ENCODE results near the gene BBS2. TPM values are rescaled to one million over a fixed set of nuclear protein-coding genes. Genes with fewer than 3 reads are reported as not detected.

Gene BBS2
- total and polyA plus RNA-seq, 2 of the 13 experiments (the other 11 are each of a cell fraction or from before 2014, with no cell fraction given) = 59.7 to 68.3 TPM

DNA sequence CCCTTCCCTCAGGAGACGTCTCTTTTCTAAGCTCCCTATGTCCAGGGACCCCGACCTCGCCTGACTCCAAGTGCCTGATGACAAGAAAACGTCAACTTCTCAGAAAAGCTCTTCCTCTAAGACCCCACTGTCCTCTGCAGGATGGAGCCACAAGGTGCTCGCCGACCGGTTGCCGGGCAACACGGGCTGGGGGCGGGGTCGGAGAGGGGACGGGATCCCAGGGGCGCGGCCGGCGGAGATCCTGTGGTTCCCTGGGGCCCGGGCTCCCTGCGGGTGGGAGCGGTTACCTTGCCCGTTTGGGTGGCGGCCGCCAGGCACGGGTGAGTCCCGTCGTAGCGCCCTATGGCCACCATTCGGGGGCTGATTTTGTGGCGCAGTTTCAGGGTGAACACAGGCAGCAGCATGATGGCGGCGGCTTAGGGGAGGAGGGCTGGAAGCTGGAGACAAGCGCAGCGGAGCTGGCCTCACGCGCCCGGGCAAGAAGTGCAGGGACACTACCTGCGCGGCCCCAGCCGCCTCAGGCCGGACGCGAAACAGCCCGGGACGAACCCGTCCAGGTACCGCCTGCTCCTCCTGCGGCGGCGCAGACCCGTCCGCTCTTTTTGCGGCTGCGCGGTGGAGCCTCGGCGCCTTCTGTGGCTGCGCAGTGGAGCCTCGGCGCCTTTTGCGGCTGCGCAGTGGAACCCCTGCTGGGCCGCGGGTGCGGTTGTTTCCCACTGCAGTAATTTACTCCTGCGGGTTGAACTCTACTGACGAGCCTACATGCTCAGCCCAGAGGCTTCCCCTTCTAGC, at the start of gene BBS2 (continued):
- TF ChIP-seq ZFYVE20 (CRISPR knock-in tag; IDR thresholded peaks at IDR 0.05; ENCODE audit: borderline replicate concordance, low read depth) (no peak), TRIM24 (CRISPR knock-in tag; IDR thresholded peaks at IDR 0.05) (no peak), CCDC6 (CRISPR knock-in tag; IDR thresholded peaks at IDR 0.05) (no peak), ZSCAN25 (CRISPR knock-in tag; IDR thresholded peaks at IDR 0.05) (peak; percentile 78), CCAR2 (optimal IDR thresholded peaks at IDR 0.05; ENCODE audit: low read depth, low read length) (no peak), KAT7 (CRISPR knock-in tag; IDR thresholded peaks at IDR 0.05; ENCODE audit: borderline replicate concordance) (peak; percentile 63; the same call in 1 of the 2 replicates), PPARG (CRISPR knock-in tag; conservative IDR thresholded peaks at IDR 0.05) (no peak; the same call in none of the 2 replicates), SIN3B (IDR thresholded peaks at IDR 0.05; ENCODE audit: low read length) (no peak), ZNF83 (CRISPR knock-in tag; IDR thresholded peaks at IDR 0.05; ENCODE audit: borderline replicate concordance) (0 out of 2 replicates have a peak, but pooled peaks have one; percentile 76), EP300 (IDR thresholded peaks at IDR 0.05; ENCODE audit: low read depth in 2 of 2, low read length in 2 of 2) (no peak), EP300 (CRISPR knock-in tag; IDR thresholded peaks at IDR 0.05; ENCODE audit: borderline replicate concordance) (peak; percentile 5; the same call in 1 of the 2 replicates), PHF5A (CRISPR knock-in tag; IDR thresholded peaks at IDR 0.05; ENCODE audit: low read depth, unreplicated experiment) (no peak), KDM5A (IDR thresholded peaks at IDR 0.05; ENCODE audit: borderline replicate concordance, low read length) (no peak; the same call in 1 of the 2 replicates), NONO (IDR thresholded peaks at IDR 0.05) (no peak), NONO (CRISPR knock-in tag; conservative IDR thresholded peaks at IDR 0.05) (peak; percentile 76), PHB2 (IDR thresholded peaks at IDR 0.05; ENCODE audit: partially characterized antibody) (no peak), ZNF674 (CRISPR knock-in tag; IDR thresholded peaks at IDR 0.05; ENCODE audit: low read depth) (no peak), ZKSCAN1 (IDR thresholded peaks at IDR 0.05; ENCODE audit: low read length) (no peak)
- TF ChIP-seq, protein P1, sequence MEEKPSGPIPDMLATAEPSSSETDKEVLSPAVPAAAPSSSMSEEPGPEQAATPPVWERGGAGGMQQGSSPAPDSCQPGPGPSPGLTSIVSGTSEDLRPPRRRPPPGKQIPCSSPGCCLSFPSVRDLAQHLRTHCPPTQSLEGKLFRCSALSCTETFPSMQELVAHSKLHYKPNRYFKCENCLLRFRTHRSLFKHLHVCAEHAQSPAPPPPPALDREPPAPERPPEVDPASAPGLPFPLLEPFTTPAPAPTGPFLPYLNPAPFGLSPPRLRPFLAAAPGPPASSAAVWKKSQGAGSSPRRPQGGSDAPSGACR (CRISPR knock-in tag; IDR thresholded peaks at IDR 0.05) = no peak; the same call in 1 of the 2 replicates
- TF ChIP-seq, protein P2, sequence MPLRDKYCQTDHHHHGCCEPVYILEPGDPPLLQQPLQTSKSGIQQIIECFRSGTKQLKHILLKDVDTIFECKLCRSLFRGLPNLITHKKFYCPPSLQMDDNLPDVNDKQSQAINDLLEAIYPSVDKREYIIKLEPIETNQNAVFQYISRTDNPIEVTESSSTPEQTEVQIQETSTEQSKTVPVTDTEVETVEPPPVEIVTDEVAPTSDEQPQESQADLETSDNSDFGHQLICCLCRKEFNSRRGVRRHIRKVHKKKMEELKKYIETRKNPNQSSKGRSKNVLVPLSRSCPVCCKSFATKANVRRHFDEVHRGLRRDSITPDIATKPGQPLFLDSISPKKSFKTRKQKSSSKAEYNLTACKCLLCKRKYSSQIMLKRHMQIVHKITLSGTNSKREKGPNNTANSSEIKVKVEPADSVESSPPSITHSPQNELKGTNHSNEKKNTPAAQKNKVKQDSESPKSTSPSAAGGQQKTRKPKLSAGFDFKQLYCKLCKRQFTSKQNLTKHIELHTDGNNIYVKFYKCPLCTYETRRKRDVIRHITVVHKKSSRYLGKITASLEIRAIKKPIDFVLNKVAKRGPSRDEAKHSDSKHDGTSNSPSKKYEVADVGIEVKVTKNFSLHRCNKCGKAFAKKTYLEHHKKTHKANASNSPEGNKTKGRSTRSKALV (CRISPR knock-in tag; IDR thresholded peaks at IDR 0.05) = 0 out of 2 replicates have a peak, but pooled peaks have one; percentile 44
- TF ChIP-seq, protein P3, sequence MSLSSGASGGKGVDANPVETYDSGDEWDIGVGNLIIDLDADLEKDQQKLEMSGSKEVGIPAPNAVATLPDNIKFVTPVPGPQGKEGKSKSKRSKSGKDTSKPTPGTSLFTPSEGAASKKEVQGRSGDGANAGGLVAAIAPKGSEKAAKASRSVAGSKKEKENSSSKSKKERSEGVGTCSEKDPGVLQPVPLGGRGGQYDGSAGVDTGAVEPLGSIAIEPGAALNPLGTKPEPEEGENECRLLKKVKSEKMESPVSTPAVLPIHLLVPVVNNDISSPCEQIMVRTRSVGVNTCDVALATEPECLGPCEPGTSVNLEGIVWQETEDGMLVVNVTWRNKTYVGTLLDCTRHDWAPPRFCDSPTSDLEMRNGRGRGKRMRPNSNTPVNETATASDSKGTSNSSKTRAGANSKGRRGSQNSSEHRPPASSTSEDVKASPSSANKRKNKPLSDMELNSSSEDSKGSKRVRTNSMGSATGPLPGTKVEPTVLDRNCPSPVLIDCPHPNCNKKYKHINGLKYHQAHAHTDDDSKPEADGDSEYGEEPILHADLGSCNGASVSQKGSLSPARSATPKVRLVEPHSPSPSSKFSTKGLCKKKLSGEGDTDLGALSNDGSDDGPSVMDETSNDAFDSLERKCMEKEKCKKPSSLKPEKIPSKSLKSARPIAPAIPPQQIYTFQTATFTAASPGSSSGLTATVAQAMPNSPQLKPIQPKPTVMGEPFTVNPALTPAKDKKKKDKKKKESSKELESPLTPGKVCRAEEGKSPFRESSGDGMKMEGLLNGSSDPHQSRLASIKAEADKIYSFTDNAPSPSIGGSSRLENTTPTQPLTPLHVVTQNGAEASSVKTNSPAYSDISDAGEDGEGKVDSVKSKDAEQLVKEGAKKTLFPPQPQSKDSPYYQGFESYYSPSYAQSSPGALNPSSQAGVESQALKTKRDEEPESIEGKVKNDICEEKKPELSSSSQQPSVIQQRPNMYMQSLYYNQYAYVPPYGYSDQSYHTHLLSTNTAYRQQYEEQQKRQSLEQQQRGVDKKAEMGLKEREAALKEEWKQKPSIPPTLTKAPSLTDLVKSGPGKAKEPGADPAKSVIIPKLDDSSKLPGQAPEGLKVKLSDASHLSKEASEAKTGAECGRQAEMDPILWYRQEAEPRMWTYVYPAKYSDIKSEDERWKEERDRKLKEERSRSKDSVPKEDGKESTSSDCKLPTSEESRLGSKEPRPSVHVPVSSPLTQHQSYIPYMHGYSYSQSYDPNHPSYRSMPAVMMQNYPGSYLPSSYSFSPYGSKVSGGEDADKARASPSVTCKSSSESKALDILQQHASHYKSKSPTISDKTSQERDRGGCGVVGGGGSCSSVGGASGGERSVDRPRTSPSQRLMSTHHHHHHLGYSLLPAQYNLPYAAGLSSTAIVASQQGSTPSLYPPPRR (CRISPR knock-in tag; IDR thresholded peaks at IDR 0.05; ENCODE audit: borderline replicate concordance) = peak; percentile 28; the same call in 1 of the 2 replicates

Data from HepG2 (cell line).